NCI-H1048 (cell line): Measurements from ENCODE around the gene RPL38.

Experiments used
- DNase-seq: peaks from one replicate; lab custom pipeline; 2025; lab: John Stamatoyannopoulos, UW

Gene RPL38

DNA sequence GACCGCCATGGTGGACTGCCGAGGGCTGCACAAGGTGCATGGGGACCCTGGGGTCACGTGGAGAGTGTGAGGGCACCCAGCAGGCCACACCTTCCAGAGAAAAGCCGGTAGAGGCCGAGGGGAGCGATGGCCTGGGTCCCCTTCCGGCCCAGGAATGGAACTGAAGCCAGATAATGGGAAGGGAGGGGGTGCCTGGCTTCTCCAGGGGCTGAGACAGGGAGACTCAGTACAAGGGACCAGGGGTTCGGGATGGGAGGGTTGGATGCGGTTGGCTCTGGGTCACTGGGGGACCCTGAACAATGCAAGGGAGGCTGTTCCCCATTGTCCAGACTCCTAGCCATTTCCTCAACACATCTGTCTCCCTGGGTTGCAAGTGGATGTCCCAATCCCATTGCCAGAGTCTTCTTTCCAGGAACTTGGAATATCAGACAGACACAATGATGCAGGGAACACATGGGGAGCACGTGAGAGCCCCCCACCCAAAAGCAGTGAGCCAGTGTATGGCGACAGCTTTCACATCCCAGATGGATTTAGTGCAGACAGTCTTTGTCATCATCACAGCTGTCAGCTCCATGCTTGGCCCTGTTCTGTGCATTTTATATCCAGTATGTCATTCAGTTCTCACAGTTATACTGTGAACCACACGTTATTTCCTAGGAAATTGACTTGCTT, 47.0 kb downstream of the RPL38 start:
- DNase-seq: no peak

DNA sequence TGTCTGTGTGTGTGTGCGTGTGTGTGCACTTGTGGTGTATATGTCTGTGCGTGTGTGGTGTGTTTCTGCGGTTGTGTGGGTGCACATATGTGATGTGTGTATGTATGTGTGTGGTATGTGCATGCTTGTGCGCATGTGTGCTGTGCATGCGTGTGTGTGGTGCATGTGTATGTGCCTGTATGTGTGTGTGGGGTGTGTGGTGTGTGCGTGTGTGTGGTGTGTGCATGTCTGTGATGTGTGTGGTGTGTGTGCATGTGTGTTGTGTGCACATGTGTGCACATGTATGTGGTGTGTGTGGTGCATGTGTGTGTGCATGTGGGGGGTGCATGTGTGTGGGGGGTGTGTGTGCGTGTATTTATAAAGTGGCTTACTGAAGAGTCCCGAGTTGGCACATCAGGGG, 47.6 kb downstream of the RPL38 start:
- DNase-seq: no peak

DNA sequence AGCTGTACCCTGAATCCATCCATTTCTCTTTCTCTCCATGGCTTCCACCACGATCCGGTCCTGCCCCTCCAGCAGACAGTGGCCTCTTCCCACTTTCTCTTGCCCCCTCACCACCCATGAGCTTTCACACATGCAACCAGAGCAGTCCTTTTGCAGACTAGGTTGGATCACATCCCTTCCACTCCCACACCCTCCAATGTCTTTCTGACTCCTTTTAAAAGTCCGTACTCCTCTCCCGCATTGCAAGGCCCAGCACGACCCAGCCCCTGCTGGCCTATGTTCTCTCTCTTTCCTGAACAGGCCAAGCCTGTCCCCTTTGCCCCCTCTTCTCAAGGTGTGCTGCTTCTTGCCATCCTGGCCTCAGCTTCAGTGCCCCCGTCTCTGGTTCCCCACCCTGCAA, 48.1 kb downstream of the RPL38 start:
- no peak for DNase-seq

DNA sequence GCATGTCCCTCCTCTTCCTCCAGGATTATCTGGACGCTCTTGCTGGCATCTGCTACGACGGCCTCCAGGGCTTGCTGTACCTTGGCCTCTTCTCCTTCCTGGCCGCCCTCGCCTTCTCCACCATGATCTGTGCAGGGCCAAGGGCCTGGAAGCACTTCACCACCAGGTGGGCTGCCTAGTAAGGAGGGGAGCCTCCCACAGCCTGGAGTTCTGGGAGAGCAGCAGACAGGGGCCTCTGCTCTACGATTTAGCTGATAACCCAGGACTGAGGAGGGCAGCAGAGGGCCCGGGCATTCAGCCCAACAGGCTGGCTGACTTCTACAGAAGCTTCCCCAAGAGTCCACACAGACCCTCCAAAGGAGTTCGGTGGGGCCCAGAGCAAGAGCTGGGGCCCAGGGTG, 48.7 kb downstream of the RPL38 start:
- no peak for DNase-seq

DNA sequence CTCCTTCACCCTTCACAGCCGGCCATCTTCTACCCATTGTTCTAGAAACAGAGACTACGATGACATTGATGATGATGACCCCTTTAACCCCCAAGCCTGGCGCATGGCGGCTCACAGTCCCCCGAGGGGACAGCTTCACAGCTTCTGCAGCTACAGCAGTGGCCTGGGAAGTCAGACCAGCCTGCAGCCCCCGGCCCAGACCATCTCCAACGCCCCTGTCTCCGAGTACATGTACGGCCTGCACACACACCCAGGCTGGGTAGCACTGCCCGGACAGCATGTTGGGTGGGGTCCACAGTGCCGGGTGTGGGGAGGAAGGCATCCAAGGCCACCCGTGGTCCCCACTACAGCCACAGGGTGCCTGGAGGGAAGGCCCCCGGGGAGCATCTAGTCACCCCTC, 49.6 kb downstream of the RPL38 start:
- no peak for DNase-seq

DNA sequence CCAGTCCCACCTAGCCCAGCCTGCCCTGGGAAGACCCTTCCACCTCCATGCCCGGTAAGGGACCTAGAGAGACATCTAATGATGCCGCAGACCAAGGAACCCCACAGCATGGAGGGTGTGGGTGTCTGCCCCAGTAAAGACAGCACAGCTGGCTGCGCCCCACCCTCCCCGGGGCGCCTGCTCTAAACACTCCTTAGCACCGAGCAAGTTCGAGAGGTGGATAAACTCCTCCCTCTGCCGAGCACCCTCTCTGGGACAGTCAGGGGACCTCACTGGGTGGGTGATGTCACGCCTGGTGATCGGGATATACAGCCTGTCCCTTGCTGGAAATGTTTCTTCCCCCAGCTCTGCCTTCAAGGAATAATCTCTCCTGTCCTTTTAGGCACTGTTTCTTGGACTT, 53.8 kb downstream of the RPL38 start:
- no peak for DNase-seq

DNA sequence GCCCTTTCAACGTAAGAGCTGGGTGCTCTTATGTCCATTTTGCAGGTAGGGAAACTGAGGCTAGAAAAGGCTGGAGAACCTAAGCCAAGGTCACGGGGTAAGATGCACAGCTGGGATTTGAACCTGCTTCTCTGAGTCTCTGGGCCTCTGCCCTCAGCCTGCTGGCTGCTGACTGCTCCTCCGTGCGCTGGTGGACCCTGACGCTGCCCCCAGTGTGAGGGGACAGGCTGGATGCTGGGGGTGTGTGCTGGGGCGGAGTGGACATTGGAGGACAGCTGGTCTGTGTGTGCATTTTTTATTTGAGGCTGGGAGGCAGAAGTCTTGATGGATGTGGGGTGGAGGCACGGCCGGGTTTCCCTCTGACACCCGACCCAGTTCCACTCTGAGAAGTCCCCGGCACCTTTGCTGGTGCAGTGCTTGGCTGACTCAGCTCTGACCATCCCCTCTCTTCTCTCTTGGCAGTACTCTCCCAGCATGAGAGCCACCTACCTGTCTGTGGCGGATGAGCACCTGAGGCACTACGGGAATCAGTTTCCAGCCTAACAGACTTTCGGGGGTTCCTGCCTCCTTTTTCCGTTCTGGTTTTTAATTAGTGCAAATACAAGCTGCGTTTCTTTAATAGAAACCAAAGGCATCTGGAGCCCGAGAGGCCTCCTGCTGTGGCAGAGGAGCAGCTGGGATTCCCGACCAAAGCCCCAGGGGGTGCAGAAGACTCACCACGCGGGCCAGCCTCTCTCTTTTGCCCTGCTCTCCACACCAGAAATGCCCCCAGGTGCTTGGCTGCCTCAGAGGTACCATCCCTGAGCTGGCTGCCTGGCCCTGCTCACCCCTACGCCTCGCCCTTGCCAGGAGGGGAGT, 56.4 kb downstream of the RPL38 start:
- no peak for DNase-seq
